Stimulated activated CD4-positive, alpha-beta T cell treated with anti-CD3 and anti-CD28 coated beads, TNF-alpha, amount 100 ng/mL, for 1 hour (primary cell): ENCODE results near the gene SH2D3C.
"Not testable (repeated sequence)": the region's sequence is repeated elsewhere in the genome, so short reads cannot be mapped to it uniquely, and the experiment has no call there.

Source experiments
- DNase-seq, 3 donors: peaks; one replicate each; pipeline ENCODE4 v3.0.0-alpha.2; 2020; ENCODE audit warnings: low read depth in 3 of 3, low spot score in 1 of 3

Gene SH2D3C

GRCh38 chr9:127785023-127785932 is 6.8 kb upstream of the SH2D3C start:
- DNase-seq, result peak; percentile 79 to 86 (median 79)

GRCh38 chr9:127783111-127784008 is 4.9 kb upstream of the SH2D3C start:
- DNase-seq, result peak in 1 of 3 donors; percentile 41

GRCh38 chr9:127781806-127782205 is 3.3 kb upstream of the SH2D3C start:
- no peak for DNase-seq

GRCh38 chr9:127780909-127781308 is 2.4 kb upstream of the SH2D3C start:
- not testable (repeated sequence) for DNase-seq

GRCh38 chr9:127780126-127780885 is 1.8 kb upstream of the SH2D3C start:
- no peak for DNase-seq

GRCh38 chr9:127779136-127779981 is 893 bp upstream of the SH2D3C start:
- DNase-seq, result peak in 1 of 3 donors; percentile 47

GRCh38 chr9:127777368-127777980 is 992 bp downstream of the SH2D3C start:
- no peak for DNase-seq

GRCh38 chr9:127776924-127777289 is 1.6 kb downstream of the SH2D3C start:
- no peak for DNase-seq

GRCh38 chr9:127776195-127776923 is 2.1 kb downstream of the SH2D3C start:
- peak; percentile 45 to 68 (median 67) for DNase-seq

GRCh38 chr9:127773981-127774380 is 4.5 kb downstream of the SH2D3C start:
- DNase-seq, result no peak

GRCh38 chr9:127773272-127773671 is 5.2 kb downstream of the SH2D3C start:
- DNase-seq, result no peak

GRCh38 chr9:127772603-127773002 is 5.9 kb downstream of the SH2D3C start:
- DNase-seq, result no peak

GRCh38 chr9:127771570-127772189 is 6.8 kb downstream of the SH2D3C start:
- DNase-seq, result no peak

GRCh38 chr9:127770905-127771569 is 7.4 kb downstream of the SH2D3C start:
- peak; percentile 90 to 96 (median 95) for DNase-seq

GRCh38 chr9:127770583-127770904 is 7.9 kb downstream of the SH2D3C start:
- no peak for DNase-seq

- DNase-seq, result no peak
Measured at GRCh38 chr9:127769929-127770582, 8.4 kb downstream of the SH2D3C start.

GRCh38 chr9:127769101-127769500 is 9.4 kb downstream of the SH2D3C start:
- DNase-seq, result no peak

GRCh38 chr9:127768698-127769097 is 9.8 kb downstream of the SH2D3C start:
- no peak for DNase-seq
